ENCODE measurements around the gene TMPRSS5. TPM values are rescaled to one million over a fixed set of nuclear protein-coding genes. Genes with fewer than 3 reads are reported as not detected.

The TMPRSS5 gene
- total and polyA plus RNA-seq, 2 of the 8 experiments (the other 6 are each of a cell fraction or from before 2014, with no cell fraction given) = 0.54 to 0.78 TPM

- TF ChIP-seq E2F6 (IDR thresholded peaks at IDR 0.05) = no peak
- no peak for TF ChIP-seq PHF8 (conservative IDR thresholded peaks at IDR 0.05; ENCODE audit: low read depth, low read length)
- TF ChIP-seq NRF1 (IDR thresholded peaks at IDR 0.05; ENCODE audit: low read depth, low read length) = no peak
- no peak for TF ChIP-seq FOSL1 (IDR thresholded peaks at IDR 0.05; ENCODE audit: insufficient read depth, low read depth, low read length)
Measured at GRCh38 chr11:113697111-113697510, 9.0 kb downstream of the TMPRSS5 start (continued).
